Gastrocnemius medialis (tissue), 4 donors: Measurements from ENCODE around the gene DDX39A. TPM values are rescaled to one million over a fixed set of nuclear protein-coding genes. Genes with fewer than 3 reads are reported as not detected.

Experiments
- ATAC-seq, 2 donors: fragments of 150-250 bp; one replicate each; pipeline ENCODE4 v1.9.1; 2016
- DNase-seq, 2 donors: peaks; one replicate each; pipeline ENCODE4 v3.0.0-alpha.2; 2019
- H3K27ac ChIP-seq, 4 donors: fragments of 200-600 bp; sonication (generic); 1 replicate in 1 of 4; 2 replicates in 3 of 4; pipeline ENCODE4 v1.5.1; 2016 to 2018; ENCODE audit warnings: mild to moderate bottlenecking in 2 of 4, moderate library complexity in 1 of 4
- H3K27me3 ChIP-seq, 3 donors: fragments of 200-600 bp; sonication (generic) in 2 of 3; 1 replicate in 1 of 3; 2 replicates in 2 of 3; pipeline versions ENCODE4 v1.5.1 to v1.6.0; 2016 to 2019; ENCODE audit warnings: mild to moderate bottlenecking in 1 of 3, moderate library complexity in 1 of 3
- H3K36me3 ChIP-seq, 2 donors: fragments of 200-600 bp; sonication (generic) in 1 of 2; one replicate each; pipeline ENCODE4 v1.5.1; 2017 to 2018
- H3K4me1 ChIP-seq, 2 donors: fragments of 200-600 bp; sonication (generic) in 1 of 2; one replicate each; pipeline ENCODE4 v1.5.1; 2016 to 2017; ENCODE audit warnings: mild to moderate bottlenecking in 2 of 2
- H3K4me3 ChIP-seq, 4 donors: fragments of 200-600 bp; sonication (generic) in 3 of 4; 1 replicate in 1 of 4; 2 replicates in 3 of 4; pipeline ENCODE4 v1.5.1; 2016 to 2019; ENCODE audit warnings: mild to moderate bottlenecking in 2 of 4
- H3K9me3 ChIP-seq, 3 donors: fragments of 200-600 bp; sonication (generic) in 2 of 3; 1 replicate in 1 of 3; 2 replicates in 2 of 3; pipeline ENCODE4 v1.5.1; 2016 to 2019
- POLR2A ChIP-seq, 2 donors: fragments of 450-650 bp; IDR thresholded peaks; one replicate each; pipeline ENCODE4 v1.6.1; 2017; ENCODE audit warnings: antibody characterized with exemption in 2 of 2, mild to moderate bottlenecking in 2 of 2, moderate library complexity in 2 of 2
- in situ Hi-C, 4 donors: fragments of 200-750 bp; cut with MboI; loops; one replicate each; pipeline versions ENCODE4 v1.15.0 to v1.8.0; 2017; ENCODE audit warnings: low sequenced_read_pairs in 4 of 4
- intact Hi-C: fragments of 100-400 bp; cut with DNase I; formaldehyde crosslinking; loops from one replicate; pipeline ENCODE4 v1.15.1; 2023; ENCODE audit warnings: low total_unique reads
- total RNA-seq, 4 donors: library from RNA; depleted of rRNA; stranded (reverse); fragments of >200 nt; gene quantifications; one replicate each; pipeline versions ENCODE4 v1.1.0 to v1.2.3, GENCODE V29; 2016
- TF ChIP-seq, protein P1 (sequence below), 5 experiments: fragments of 450-650 bp in 3 of 5; fragments of 200-600 bp in 2 of 5; sonication (generic) in 2 of 5; IDR thresholded peaks in 4 of 5; conservative IDR thresholded peaks in 1 of 5; 1 replicate in 4 of 5; 2 replicates in 1 of 5; pipeline ENCODE4 v1.5.1; 2016 to 2019; ENCODE audit warnings: antibody characterized with exemption in 5 of 5, mild to moderate bottlenecking in 3 of 5, moderate library complexity in 3 of 5

Gene DDX39A
- total RNA-seq, 4 donors from 2014 or later: 23.9 to 59.2 (median 41.3) TPM

DNA sequence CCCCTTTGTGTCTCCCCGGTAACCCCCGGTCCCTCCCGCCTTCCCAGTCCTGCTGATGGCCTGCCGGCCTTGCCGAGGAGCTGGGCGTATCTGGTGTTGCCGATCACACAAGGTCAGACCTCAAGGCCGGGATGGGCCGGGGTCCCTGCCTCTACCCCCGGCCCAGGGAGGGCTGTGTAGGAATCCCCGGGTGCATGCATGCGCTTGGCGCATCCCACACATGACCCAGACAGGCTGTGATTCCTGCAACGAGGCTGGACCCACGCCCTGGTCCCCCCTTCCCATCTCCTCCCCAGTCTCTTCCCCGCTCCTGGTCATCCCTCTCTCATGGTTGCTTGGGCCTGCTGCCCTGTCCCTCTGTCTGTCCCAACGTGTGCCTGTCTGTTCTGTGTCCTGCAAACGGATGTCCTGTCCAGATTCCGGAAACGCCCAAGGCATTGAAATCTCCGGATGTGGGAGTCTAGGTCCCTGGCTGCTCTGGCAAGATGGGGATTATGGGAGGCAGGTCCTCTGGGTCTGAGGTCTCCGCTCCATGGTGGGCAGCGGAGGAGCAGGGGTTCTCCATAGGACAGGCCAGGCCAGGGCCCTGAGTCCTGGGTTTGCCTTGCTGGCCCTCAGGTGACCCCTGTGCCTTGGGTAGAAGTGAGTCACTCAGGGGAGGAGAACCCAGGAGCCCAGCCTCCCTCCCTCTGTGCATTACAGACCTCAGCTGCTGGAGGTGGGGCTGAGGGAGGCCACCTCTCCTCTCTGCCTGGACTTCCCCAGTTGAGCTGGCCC is 15.6 kb upstream of the DDX39A start:
- Histone ChIP-seq H3K36me3 (no peaks in the 10 kb centered on the region), H3K4me3 (peak overlapping the region; percentile 64 to 87 (median 80)), H3K9me3 (no peaks in the 10 kb centered on the region), H3K27me3 (peaks cover 0 to 6% (median 0%) of the 10 kb centered on the region in 3 donors), H3K27ac (peak overlapping the region; percentile 72 to 81 (median 76)), H3K4me1 (peaks cover 17 to 23% of the 10 kb centered on the region in 2 donors)
- TF ChIP-seq, protein P1, sequence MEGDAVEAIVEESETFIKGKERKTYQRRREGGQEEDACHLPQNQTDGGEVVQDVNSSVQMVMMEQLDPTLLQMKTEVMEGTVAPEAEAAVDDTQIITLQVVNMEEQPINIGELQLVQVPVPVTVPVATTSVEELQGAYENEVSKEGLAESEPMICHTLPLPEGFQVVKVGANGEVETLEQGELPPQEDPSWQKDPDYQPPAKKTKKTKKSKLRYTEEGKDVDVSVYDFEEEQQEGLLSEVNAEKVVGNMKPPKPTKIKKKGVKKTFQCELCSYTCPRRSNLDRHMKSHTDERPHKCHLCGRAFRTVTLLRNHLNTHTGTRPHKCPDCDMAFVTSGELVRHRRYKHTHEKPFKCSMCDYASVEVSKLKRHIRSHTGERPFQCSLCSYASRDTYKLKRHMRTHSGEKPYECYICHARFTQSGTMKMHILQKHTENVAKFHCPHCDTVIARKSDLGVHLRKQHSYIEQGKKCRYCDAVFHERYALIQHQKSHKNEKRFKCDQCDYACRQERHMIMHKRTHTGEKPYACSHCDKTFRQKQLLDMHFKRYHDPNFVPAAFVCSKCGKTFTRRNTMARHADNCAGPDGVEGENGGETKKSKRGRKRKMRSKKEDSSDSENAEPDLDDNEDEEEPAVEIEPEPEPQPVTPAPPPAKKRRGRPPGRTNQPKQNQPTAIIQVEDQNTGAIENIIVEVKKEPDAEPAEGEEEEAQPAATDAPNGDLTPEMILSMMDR (IDR thresholded peaks at IDR 0.05 in 4 of 5, conservative IDR thresholded peaks at IDR 0.05 in 1 of 5): no peak
- no peak for TF ChIP-seq POLR2A (IDR thresholded peaks at IDR 0.05)
- intact Hi-C loops: loop anchor here (5.0 kb wide), 1 partner anchor 128 kb away; no protein-coding TSS in a partner anchor
- DNase-seq (peak; percentile 10 to 51), ATAC-seq (peak; percentile 38 to 48)
- in situ Hi-C loops: no loop called here

DNA sequence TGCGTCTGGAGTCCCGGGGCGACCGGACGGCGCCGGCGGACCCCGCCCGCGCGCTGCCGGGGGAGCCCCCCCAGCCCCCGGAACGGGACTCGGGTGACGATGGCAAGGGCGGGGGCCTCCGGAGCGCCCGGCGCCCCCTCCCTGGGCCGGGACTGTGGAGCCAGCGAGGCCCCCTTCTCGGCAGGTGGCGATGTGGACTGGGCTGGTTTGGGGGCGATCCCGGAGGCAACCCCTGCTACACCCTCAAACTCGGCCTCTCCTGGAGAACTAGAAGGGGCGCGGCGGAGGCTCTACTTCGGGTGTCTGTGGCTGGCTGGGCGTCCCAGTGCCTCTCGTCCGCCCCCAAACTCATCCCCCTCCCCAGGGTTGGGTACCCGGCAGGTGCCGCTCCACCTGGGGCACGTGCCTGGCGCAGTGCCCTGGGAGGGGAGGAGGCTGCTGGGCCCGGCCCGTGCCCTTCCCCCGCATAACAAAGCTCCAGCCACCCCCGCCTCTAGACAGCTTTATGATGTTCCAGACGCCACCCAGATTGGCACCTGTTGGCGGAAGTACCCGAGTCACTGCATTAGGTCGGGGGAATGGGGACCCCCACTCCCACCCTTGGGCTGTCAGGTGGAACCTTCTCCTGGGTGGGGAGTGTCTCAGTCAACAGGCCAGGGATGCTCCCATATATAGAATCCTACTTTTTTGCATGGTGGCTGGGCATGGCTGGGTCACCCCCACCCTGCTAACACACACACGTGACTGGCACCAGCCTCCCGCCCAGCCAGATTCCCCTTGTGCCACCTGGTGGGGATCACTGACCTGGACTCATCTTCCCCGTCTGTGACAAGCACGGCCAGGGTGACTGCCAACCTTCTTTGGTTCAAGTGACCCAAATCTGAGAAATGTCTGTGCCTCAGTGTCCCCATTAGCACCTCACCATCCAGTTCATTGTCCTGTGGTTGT is 14.7 kb upstream of the DDX39A start:
- peak overlapping the region; percentile 72 to 81 (median 76) for H3K27ac ChIP-seq
- H3K4me1 ChIP-seq: peaks cover 17 to 20% of the 10 kb centered on the region in 2 donors
- intact Hi-C loops: loop anchor here (5.0 kb wide), 1 partner anchor 128 kb away; no protein-coding TSS in a partner anchor
- TF ChIP-seq, protein P1 (IDR thresholded peaks at IDR 0.05 in 4 of 5, conservative IDR thresholded peaks at IDR 0.05 in 1 of 5): no peak
- TF ChIP-seq POLR2A (IDR thresholded peaks at IDR 0.05): no peak
- H3K9me3 ChIP-seq: no peaks in the 10 kb centered on the region
- in situ Hi-C loops: no loop called here
- no peaks in the 10 kb centered on the region for H3K36me3 ChIP-seq
- H3K27me3 ChIP-seq: peaks cover 0 to 6% (median 0%) of the 10 kb centered on the region in 3 donors
- ATAC-seq (peak; percentile 19 to 44), DNase-seq (peak in 1 of 2 donors; percentile 15)
- H3K4me3 ChIP-seq: peak overlapping the region; percentile 64 to 87 (median 80)

DNA sequence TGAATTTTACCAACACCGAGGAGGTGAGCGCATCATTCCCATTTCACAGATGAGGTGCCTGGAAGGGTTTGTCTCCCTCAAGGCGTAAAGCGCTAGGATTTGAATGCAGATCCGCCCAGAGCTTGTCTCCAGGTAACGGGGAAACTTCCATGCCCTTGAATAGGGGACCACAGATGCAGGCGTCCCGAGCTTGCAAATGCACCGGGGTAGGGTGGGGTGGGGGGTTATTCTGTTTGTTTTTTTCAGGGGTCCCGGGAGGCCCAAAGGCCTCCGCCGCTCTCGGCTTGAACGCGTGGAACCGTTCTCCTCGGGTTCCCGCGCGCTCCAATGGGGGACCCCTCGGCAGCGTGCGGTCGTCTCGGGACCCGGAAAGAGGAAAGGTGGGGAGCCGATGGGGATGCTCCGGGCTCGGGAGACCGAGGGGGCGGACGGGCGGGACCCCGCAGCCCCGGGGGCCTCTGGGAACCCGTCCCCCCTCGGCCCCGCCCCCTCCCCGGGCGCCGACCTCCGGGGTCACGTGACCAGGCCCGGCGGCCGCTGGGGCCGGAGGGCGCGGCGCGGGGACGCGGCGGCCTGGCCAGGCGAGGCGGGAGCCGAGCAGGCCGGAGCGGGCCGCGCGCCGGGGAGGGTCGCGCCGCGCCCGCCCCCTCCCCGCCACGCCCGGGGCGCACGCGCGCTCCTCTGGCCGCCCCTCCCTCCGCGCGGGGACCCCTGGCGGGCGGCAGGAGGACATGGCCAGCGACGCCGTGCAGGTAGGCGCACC is 13.8 kb upstream of the DDX39A start, which contains the start of gene PKN1:
PKN1 (plus strand) TSS at position 516 of the 763 bp plus-strand sequence; CDS start at position 732, 216 bp downstream.
- peaks cover 16 to 17% of the 10 kb centered on the region in 2 donors for H3K4me1 ChIP-seq

More for the DNA sequence above, 13.8 kb upstream of the DDX39A start, which contains the start of gene PKN1:
- peak; percentile 73 to 82 for ATAC-seq
- peaks cover 0 to 6% (median 0%) of the 10 kb centered on the region in 3 donors for H3K27me3 ChIP-seq
- in situ Hi-C loops: no loop called here
- no peaks in the 10 kb centered on the region for H3K9me3 ChIP-seq
- TF ChIP-seq, protein P1 (IDR thresholded peaks at IDR 0.05 in 4 of 5, conservative IDR thresholded peaks at IDR 0.05 in 1 of 5): no peak
- TF ChIP-seq POLR2A (IDR thresholded peaks at IDR 0.05): peak in 1 of 2 donors; percentile 20
- peak within 1 kb of the TSS; percentile 73 to 81 (median 76) for H3K27ac ChIP-seq
- no peaks in the 10 kb centered on the region for H3K36me3 ChIP-seq
- intact Hi-C loops: loop anchor here (5.0 kb wide), 1 partner anchor 129 kb away; no protein-coding TSS in a partner anchor
- no peak for DNase-seq
- H3K4me3 ChIP-seq: peak within 1 kb of the TSS; percentile 75 to 87 (median 84)
